HL-60 (cell line): ENCODE results near the gene HHAT.

Experiments used
- DNase-seq, 2 experiments: peaks; one replicate each; pipeline ENCODE4 v3.0.0-alpha.2; 2010 to 2020; ENCODE audit warnings: low read depth in 1 of 2, low spot score in 1 of 2
- H3K27ac ChIP-seq: fragments of 250-450 bp; sonication (Bioruptor Pico); replicated peaks from 2 replicates; pipeline ENCODE4 v1.5.1; 2020; ENCODE audit warnings: mild to moderate bottlenecking, moderate library complexity
- H3K27me3 ChIP-seq: fragments of 250-450 bp; sonication (Bioruptor Pico); 2 replicates; pipeline ENCODE4 v1.5.1; 2021; ENCODE audit warnings: mild to moderate bottlenecking, moderate library complexity; ENCODE audit not compliant: insufficient read depth, poor library complexity, severe bottlenecking
- H3K4me3 ChIP-seq: replicated peaks from 2 replicates; pipeline ENCODE4 v1.5.1; 2011; ENCODE audit warnings: mild to moderate bottlenecking, control low read depth, low read length; ENCODE audit not compliant: insufficient read depth
- GABPA ChIP-seq: IDR thresholded peaks from 2 replicates; pipeline ENCODE4 v1.6.1; 2012; ENCODE audit warnings: low read depth
- POLR2AphosphoS5 ChIP-seq: IDR thresholded peaks from 2 replicates; pipeline ENCODE4 v1.6.1; 2012; ENCODE audit warnings: low read depth
- SPI1 ChIP-seq: IDR thresholded peaks from 2 replicates; pipeline ENCODE4 v1.6.1; 2012; ENCODE audit warnings: low read depth, mild to moderate bottlenecking, borderline replicate concordance
- TF ChIP-seq, protein P1 (sequence below): IDR thresholded peaks from one replicate; pipeline ENCODE4 v1.5.1; 2011; ENCODE audit warnings: low read length, control low read depth, inconsistent platforms; ENCODE audit not compliant: insufficient read depth
- TF ChIP-seq, protein P2 (sequence below): IDR thresholded peaks from 2 replicates; pipeline ENCODE4 v1.6.1; 2012; ENCODE audit warnings: low read depth; ENCODE audit not compliant: insufficient replicate concordance

Gene HHAT

DNA sequence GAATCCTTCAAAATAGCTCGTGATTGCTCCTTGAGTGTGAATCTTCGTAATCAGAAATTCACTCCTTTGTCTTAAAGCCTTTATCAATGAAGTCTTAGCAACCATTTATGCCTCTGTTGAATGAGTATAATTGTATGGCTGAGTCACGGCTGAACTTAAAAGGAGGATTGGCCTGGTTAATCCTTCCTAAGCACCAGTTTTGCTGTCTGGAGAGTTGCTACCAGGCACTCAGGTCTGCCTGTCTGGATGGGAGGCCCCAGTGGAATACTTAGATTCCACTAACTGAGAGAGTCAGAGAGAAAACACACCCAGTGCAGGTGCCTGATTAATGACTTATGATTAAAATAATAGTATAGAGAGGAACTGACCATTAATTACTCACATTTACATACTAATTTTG, 7.6 kb upstream of the HHAT start:
- no peak overlapping the region for H3K4me3 ChIP-seq
- H3K27ac ChIP-seq: no peak overlapping the region

DNA sequence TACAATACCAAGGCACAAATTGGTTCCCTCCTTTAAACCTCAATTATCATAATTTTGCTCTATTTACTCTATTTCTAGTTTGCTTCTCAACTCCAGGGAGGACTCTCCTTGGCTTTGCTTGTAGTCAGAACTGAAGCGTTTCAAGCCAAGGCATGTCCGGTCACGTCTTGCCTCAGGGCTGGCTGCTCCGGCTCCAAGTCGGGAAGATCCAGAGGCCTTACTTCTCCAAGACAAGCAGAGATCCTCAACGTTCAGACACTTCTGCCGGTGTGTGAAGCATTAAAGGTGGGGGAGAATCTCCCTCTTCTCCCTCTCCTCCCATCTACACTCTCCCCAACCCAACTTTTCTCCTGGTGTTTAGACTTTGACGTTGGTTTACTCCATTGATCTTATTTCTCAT, 7.2 kb upstream of the HHAT start:
- DNase-seq: no peak
- peaks cover 4% of the 10 kb centered on the region for H3K27me3 ChIP-seq
- no peak overlapping the region for H3K27ac ChIP-seq
- H3K4me3 ChIP-seq: no peak overlapping the region
- TF ChIP-seq POLR2AphosphoS5: no peak

More for the DNA sequence above, 7.6 kb upstream of the HHAT start:
- peaks cover 4% of the 10 kb centered on the region for H3K27me3 ChIP-seq
- TF ChIP-seq, protein P1, sequence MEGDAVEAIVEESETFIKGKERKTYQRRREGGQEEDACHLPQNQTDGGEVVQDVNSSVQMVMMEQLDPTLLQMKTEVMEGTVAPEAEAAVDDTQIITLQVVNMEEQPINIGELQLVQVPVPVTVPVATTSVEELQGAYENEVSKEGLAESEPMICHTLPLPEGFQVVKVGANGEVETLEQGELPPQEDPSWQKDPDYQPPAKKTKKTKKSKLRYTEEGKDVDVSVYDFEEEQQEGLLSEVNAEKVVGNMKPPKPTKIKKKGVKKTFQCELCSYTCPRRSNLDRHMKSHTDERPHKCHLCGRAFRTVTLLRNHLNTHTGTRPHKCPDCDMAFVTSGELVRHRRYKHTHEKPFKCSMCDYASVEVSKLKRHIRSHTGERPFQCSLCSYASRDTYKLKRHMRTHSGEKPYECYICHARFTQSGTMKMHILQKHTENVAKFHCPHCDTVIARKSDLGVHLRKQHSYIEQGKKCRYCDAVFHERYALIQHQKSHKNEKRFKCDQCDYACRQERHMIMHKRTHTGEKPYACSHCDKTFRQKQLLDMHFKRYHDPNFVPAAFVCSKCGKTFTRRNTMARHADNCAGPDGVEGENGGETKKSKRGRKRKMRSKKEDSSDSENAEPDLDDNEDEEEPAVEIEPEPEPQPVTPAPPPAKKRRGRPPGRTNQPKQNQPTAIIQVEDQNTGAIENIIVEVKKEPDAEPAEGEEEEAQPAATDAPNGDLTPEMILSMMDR: no peak
- DNase-seq: no peak

DNA sequence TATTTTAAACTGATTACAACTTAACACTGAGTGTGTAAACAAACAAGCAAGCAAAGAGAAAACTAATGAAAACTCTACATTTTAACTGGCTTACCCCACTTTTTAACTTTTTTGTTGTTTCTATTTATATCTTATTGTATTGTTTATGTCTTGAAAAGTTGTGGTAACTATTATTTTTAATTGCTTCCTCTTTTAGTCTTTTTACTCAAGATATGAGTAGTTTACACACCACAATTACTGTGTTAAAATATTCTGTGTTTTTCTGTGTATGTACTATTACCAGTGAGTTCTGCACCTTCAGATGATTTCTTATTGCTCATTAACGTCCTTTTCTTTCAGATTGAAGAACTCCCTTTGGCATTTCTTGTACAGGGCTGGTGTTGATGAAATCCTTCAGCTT, 4.7 kb upstream of the HHAT start:
- H3K27me3 ChIP-seq: no peaks in the 10 kb centered on the region
- DNase-seq: no peak
- TF ChIP-seq GABPA (no peak), POLR2AphosphoS5 (no peak), SPI1 (no peak)
- TF ChIP-seq, protein P2, sequence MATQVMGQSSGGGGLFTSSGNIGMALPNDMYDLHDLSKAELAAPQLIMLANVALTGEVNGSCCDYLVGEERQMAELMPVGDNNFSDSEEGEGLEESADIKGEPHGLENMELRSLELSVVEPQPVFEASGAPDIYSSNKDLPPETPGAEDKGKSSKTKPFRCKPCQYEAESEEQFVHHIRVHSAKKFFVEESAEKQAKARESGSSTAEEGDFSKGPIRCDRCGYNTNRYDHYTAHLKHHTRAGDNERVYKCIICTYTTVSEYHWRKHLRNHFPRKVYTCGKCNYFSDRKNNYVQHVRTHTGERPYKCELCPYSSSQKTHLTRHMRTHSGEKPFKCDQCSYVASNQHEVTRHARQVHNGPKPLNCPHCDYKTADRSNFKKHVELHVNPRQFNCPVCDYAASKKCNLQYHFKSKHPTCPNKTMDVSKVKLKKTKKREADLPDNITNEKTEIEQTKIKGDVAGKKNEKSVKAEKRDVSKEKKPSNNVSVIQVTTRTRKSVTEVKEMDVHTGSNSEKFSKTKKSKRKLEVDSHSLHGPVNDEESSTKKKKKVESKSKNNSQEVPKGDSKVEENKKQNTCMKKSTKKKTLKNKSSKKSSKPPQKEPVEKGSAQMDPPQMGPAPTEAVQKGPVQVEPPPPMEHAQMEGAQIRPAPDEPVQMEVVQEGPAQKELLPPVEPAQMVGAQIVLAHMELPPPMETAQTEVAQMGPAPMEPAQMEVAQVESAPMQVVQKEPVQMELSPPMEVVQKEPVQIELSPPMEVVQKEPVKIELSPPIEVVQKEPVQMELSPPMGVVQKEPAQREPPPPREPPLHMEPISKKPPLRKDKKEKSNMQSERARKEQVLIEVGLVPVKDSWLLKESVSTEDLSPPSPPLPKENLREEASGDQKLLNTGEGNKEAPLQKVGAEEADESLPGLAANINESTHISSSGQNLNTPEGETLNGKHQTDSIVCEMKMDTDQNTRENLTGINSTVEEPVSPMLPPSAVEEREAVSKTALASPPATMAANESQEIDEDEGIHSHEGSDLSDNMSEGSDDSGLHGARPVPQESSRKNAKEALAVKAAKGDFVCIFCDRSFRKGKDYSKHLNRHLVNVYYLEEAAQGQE: no peak
- no peak overlapping the region for H3K4me3 ChIP-seq
- H3K27ac ChIP-seq: no peak overlapping the region

DNA sequence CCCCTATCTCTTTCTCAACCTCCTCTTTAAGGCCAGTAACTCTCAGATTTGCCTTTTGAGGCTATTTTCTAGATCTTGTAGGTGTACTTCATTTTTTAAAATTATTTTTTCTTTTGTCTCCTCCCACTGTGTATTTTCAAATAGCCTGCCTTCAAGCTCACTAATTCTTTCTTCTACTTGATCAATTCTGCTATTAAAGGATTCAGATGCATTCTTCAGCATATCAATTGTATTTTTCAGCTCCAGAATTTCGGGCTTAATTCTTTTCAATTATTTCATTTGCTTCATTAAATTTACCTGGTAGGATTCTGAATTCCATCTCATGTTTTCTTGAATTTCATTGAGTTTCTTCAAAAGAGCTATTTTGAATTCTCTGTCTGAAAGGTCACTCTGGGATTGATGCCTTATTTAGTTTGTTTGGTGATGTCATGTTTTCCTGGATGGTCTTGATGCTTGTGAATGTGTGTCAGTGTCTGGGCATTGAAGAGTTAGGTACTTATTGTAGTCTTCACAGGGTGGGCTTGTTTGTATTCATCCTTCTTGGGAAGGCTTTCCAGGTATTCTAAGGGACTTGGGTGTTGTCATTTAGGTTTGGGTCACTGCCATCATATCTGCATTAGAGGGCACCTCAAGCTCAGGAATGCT, 3.6 kb upstream of the HHAT start:
- Histone ChIP-seq H3K27me3 (no peaks in the 10 kb centered on the region), H3K4me3 (no peak overlapping the region), H3K27ac (no peak overlapping the region)
- TF ChIP-seq, protein P2: no peak
- TF ChIP-seq GABPA (no peak), POLR2AphosphoS5 (no peak), SPI1 (no peak)
- TF ChIP-seq, protein P1: no peak
- no peak for DNase-seq
